Measurements from ENCODE around the gene GJD2. TPM values are rescaled to one million over a fixed set of nuclear protein-coding genes. Genes with fewer than 3 reads are reported as not detected.

GJD2 gene
- total and polyA plus RNA-seq, 2 of the 13 experiments (the other 11 are each of a cell fraction or from before 2014, with no cell fraction given) = not detected

DNA sequence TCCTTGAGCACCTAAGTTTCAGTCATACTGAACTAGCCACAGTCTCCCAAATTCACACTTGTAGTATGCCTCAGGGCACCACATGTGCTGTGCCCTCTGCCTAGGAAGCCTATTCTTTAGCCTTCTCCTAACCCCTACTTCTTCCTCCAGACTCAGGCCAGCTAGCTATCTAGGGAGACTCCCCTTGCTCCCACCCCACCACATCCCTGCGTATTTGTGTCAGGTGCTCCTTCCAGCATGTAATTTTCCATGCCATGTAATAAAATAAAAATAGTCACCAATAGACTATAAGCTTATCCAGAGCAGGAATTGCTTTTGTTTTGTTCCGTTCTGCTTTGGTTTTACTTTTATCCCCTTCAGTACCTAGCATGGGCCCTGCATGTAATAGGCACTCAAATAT, 14.9 kb upstream of the GJD2 start:
- ChIA-PET POLR2A (no interaction called here), CTCF (ENCODE audit: low intra/inter-chr PET ratio, low total read pairs) (no interaction called here)
- WGBS (ENCODE audit: low lambda C conversion rate) = 25% methylated on average over 2 of the region's 2 CpGs
- DNase-seq (ENCODE audit: low spot score) = no peak
- H3K4me3 ChIP-seq (replicated peaks in 1 of 3; ENCODE audit: insufficient read depth in 1 of 3, low read depth in 2 of 3, low read length in 3 of 3) = no peak overlapping the region
- no peak overlapping the region for H3K9ac ChIP-seq (ENCODE audit: insufficient read depth, low read depth, low read length)
- intact Hi-C loops (cut with micrococcal nuclease; ENCODE audit: unreplicated experiment) = no loop called here
- no peak for ATAC-seq
- no peaks in the 10 kb centered on the region for H3K9me3 ChIP-seq (ENCODE audit: low read length)
- FAIRE-seq = no peak
- peaks cover 0 to 16% of the 10 kb centered on the region in 2 experiments; a peak in 2 of 5 replicates for H3K27me3 ChIP-seq (ENCODE audit: control insufficient read depth in 1 of 2, insufficient read depth in 2 of 2, low read length in 2 of 2)
- H3K27ac ChIP-seq (ENCODE audit: extremely low read length, insufficient read depth, low read length) = no peak overlapping the region
- H2AFZ ChIP-seq (ENCODE audit: low read length) = no peak overlapping the region
- H3K79me2 ChIP-seq (ENCODE audit: insufficient read depth, low read length) = no peaks in the 10 kb centered on the region
- no peaks in the 10 kb centered on the region for H4K20me1 ChIP-seq (ENCODE audit: insufficient read depth, low read length)
- BruUV-seq (replicated peaks) = no TSS peak
- no peak overlapping the region for H3K4me2 ChIP-seq (ENCODE audit: low read depth, low read length)
- H3K4me1 ChIP-seq (ENCODE audit: insufficient read depth, low read length) = no peaks in the 10 kb centered on the region
- H3K36me3 ChIP-seq (replicated peaks in 1 of 2; ENCODE audit: control insufficient read depth in 1 of 2, insufficient read depth in 2 of 2, low read length in 2 of 2) = no peaks in the 10 kb centered on the region
- TF ChIP-seq NPAS2 (CRISPR knock-in tag; IDR thresholded peaks at IDR 0.05; ENCODE audit: borderline replicate concordance) (no peak), ZBTB3 (CRISPR knock-in tag; IDR thresholded peaks at IDR 0.05; ENCODE audit: borderline replicate concordance, low read depth) (no peak), MAFG (CRISPR knock-in tag; IDR thresholded peaks at IDR 0.05) (no peak), TCF12 (IDR thresholded peaks at IDR 0.05) (no peak), TCF12 (CRISPR knock-in tag; IDR thresholded peaks at IDR 0.05) (no peak), ZFP36 (IDR thresholded peaks at IDR 0.05; ENCODE audit: borderline replicate concordance, low read depth, low read length, partially characterized antibody) (no peak), ZNF296 (CRISPR knock-in tag; conservative IDR thresholded peaks at IDR 0.05) (no peak), ZNF3 (CRISPR knock-in tag; IDR thresholded peaks at IDR 0.05) (no peak), TBX2 (CRISPR knock-in tag; IDR thresholded peaks at IDR 0.05; ENCODE audit: borderline replicate concordance) (no peak), ADNP (CRISPR knock-in tag; IDR thresholded peaks at IDR 0.05) (no peak)
- TF ChIP-seq, protein P1, sequence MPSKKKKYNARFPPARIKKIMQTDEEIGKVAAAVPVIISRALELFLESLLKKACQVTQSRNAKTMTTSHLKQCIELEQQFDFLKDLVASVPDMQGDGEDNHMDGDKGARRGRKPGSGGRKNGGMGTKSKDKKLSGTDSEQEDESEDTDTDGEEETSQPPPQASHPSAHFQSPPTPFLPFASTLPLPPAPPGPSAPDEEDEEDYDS (CRISPR knock-in tag; IDR thresholded peaks at IDR 0.05) = no peak
- TF ChIP-seq, protein P2, sequence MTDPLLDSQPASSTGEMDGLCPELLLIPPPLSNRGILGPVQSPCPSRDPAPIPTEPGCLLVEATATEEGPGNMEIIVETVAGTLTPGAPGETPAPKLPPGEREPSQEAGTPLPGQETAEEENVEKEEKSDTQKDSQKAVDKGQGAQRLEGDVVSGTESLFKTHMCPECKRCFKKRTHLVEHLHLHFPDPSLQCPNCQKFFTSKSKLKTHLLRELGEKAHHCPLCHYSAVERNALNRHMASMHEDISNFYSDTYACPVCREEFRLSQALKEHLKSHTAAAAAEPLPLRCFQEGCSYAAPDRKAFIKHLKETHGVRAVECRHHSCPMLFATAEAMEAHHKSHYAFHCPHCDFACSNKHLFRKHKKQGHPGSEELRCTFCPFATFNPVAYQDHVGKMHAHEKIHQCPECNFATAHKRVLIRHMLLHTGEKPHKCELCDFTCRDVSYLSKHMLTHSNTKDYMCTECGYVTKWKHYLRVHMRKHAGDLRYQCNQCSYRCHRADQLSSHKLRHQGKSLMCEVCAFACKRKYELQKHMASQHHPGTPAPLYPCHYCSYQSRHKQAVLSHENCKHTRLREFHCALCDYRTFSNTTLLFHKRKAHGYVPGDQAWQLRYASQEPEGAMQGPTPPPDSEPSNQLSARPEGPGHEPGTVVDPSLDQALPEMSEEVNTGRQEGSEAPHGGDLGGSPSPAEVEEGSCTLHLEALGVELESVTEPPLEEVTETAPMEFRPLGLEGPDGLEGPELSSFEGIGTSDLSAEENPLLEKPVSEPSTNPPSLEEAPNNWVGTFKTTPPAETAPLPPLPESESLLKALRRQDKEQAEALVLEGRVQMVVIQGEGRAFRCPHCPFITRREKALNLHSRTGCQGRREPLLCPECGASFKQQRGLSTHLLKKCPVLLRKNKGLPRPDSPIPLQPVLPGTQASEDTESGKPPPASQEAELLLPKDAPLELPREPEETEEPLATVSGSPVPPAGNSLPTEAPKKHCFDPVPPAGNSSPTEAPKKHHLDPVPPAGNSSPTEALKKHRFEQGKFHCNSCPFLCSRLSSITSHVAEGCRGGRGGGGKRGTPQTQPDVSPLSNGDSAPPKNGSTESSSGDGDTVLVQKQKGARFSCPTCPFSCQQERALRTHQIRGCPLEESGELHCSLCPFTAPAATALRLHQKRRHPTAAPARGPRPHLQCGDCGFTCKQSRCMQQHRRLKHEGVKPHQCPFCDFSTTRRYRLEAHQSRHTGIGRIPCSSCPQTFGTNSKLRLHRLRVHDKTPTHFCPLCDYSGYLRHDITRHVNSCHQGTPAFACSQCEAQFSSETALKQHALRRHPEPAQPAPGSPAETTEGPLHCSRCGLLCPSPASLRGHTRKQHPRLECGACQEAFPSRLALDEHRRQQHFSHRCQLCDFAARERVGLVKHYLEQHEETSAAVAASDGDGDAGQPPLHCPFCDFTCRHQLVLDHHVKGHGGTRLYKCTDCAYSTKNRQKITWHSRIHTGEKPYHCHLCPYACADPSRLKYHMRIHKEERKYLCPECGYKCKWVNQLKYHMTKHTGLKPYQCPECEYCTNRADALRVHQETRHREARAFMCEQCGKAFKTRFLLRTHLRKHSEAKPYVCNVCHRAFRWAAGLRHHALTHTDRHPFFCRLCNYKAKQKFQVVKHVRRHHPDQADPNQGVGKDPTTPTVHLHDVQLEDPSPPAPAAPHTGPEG (CRISPR knock-in tag; IDR thresholded peaks at IDR 0.05) = no peak
- in situ Hi-C loops (cut with HindIII; ENCODE audit: extremely low pct_ligation_motif_present, low pct_unique_long_range_greater_than_20kb) = no loop called here
